GM19099 (cell line): ENCODE results near the gene SDCCAG8.

ENCODE experiments used
- POLR2A ChIP-seq: IDR thresholded peaks from 3 replicates; pipeline ENCODE4 v1.6.1; 2011; ENCODE audit warnings: low read depth; ENCODE audit not compliant: insufficient read length; ENCODE audit errors: extremely low read depth

SDCCAG8 gene

GRCh38 chr1:243489681-243490546, 234.1 kb downstream of the SDCCAG8 start:
- no peak for TF ChIP-seq POLR2A

GRCh38 chr1:243490748-243491686, 235.2 kb downstream of the SDCCAG8 start:
- TF ChIP-seq POLR2A = no peak

GRCh38 chr1:243493156-243494129, 237.6 kb downstream of the SDCCAG8 start:
- no peak for TF ChIP-seq POLR2A

- TF ChIP-seq POLR2A = no peak
These were observed 239.0 kb downstream of the SDCCAG8 start for GRCh38 chr1:243494741-243495431.

GRCh38 chr1:243495442-243496186, 239.8 kb downstream of the SDCCAG8 start:
- TF ChIP-seq POLR2A = no peak

- TF ChIP-seq POLR2A = no peak
These were observed 240.4 kb downstream of the SDCCAG8 start for GRCh38 chr1:243496187-243496646.

GRCh38 chr1:243496806-243497205, 241.0 kb downstream of the SDCCAG8 start:
- no peak for TF ChIP-seq POLR2A

GRCh38 chr1:243497939-243498681, 242.3 kb downstream of the SDCCAG8 start:
- no peak for TF ChIP-seq POLR2A

GRCh38 chr1:243499248-243499647, 243.4 kb downstream of the SDCCAG8 start:
- no peak for TF ChIP-seq POLR2A

- TF ChIP-seq POLR2A = no peak
These were observed 243.9 kb downstream of the SDCCAG8 start for GRCh38 chr1:243499711-243500110.

GRCh38 chr1:243500512-243500911, 244.7 kb downstream of the SDCCAG8 start:
- no peak for TF ChIP-seq POLR2A

- TF ChIP-seq POLR2A = no peak
These were observed 245.2 kb downstream of the SDCCAG8 start for GRCh38 chr1:243501002-243501401.
